GM19025 (cell line): ENCODE measurements around the gene ZMIZ1.

Source experiments
- ATAC-seq: cut with Tn5 transposase; IDR thresholded peaks from one replicate; pipeline ENCODE4 v1.9.1; 2021; ENCODE audit warnings: mild to moderate bottlenecking, low read depth, moderate library complexity; ENCODE audit not compliant: unreplicated experiment

The ZMIZ1 gene

DNA sequence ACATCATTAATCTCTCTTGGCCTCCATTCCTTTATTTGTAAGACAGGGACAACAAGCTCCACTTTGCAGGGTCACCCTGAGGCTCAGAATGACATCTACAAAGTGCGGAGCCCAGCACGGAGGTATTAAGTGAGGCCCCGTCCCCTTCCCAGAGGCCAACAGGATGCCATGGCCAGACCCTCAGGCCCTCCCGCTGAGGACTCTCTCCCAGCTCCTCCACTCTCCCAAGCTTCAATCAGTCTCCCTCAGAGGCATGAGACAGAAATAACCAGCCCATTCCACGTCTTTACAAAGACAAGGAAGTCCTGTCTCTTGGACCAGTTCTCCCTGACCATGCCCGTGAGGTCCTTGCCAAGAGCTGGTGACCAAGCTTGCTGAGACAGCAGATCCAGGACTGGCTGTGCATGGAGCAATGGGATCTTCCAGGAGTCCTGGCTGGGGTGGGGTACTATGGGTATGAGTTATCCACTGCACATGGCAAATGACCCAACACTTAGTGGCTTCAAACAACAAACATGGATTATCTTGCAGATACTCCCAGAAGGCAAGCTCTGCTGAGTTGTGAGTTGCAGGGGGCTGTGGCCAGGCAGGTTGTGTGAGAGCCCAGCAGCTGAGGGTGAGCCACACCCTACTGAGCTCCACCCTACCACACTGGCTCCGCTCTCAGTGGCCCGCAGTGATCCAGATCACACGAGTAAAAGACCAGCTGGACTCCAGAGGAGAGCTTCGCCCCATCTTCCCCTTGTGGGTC lies 274.2 kb downstream of the ZMIZ1 start:
- ATAC-seq = no peak

DNA sequence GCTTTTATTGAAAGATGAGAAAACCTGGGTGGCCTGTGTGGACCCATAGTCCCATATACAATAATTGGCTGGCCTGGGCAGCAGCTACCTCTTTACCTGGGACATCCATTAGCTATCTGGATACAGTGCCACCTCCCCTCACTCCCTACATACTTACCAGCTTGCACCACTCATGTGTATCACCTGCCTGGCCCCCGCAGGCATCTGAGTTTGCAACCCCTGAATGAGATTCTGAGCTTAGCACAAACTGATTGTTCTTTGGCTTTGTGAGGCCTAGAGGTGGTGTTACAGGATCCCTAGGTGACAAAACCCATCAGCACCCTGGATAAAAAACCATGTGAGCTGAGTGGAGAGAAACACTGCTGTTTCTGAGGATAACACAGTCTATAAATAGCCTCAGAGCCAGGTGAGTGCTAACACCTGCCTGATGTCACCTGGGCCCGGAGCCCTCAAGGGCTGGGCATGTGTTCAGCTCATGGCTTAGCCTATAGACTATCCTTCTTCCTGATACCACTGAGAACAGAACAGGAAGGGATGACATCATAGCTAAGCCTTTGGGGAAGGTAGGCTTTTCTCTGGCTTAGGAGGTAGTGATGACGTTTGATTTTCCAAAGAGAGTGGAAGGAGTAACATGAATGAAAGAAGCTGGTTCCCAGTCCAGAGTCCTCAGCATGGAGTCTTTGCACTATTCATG lies 275.9 kb downstream of the ZMIZ1 start:
- ATAC-seq = no peak

DNA sequence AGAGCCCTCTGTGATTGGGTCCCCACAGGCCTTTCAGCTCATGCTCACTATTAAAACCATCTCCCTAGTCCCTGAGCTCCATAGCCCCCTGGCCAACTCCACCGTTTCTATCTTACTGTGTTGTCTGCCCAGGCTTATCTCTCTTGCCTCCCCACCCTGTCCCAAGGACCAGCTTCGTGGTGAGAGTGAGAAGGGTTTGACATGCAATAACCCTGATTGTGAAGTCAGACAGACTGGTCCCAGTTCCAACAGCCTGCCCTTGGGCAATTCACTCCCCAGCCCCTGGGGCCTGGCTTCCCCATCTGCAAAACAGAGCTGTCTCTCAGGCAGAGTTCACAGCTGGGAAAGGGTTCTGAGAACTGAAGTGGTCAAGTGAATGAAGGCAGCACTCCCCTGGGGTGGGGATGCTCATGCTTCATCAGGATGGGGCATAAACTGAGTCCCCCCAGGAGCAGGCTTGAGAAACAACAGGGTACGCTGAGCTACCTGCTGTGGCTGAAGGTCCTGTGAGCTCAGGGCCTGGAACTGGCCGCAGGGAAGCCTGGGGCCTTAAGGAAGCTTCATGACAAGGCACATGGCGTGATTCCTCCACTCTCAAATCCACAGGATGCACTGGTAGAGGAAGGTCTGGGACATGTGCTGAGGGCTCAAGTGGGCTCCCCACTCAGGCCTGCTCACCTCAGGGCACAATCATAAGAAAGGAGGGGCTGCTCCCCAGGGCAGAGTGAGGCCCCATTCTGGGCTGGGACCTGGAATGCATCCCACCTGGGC lies 276.7 kb downstream of the ZMIZ1 start:
- no peak for ATAC-seq

GRCh38 chr10:79346012-79346340 lies 277.2 kb downstream of the ZMIZ1 start:
- ATAC-seq = no peak

DNA sequence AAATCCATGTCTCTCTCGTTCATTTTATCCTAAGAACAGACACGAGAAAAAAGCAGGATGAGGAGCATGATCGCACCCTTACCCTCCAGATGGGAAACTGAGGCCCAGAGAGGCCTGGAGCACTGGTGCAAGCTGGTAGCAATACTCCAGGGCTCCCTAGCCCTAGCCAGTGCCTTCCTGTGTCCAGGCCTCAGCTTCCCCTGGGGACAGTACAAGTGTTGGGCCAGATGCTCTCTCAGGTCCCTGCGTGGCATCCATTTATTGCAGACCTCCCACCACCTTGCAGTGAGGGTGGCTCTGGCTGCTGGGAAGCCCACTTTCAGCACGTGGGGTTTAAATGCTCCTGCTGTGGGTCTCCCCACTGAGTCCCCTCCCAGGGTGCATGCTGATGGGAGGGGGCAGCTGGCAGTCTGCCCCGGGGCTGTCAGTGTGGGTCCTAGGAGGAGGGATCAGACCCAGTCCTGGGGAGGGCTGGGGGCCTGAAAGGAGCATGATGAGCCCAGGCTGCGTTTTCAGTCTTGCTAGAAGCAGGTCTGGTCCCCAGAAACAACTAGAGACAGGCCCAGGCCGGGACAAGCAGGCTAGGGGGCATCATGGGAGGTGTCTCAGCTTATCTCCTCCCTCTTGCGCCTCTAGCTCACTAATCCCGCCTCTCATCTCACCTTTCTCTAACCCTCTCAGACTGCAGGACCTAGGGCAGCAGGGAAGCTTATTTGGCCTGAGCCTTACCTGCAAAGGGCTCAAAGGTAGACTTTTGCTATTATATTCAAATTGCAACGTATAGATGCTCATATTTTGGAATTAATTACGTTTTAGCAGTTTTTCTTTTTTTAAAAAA lies 277.8 kb downstream of the ZMIZ1 start:
- no peak for ATAC-seq

GRCh38 chr10:79347226-79347893 lies 278.6 kb downstream of the ZMIZ1 start, which contains the start of gene PPIF:
TSS of gene PPIF (plus strand) at chr10:79347469. CDS start at chr10:79347549, 80 bp downstream.
- ATAC-seq = peak; percentile 69

- peak; percentile 68 for ATAC-seq
Measured at GRCh38 chr10:79347894-79348639, 279.3 kb downstream of the ZMIZ1 start.

DNA sequence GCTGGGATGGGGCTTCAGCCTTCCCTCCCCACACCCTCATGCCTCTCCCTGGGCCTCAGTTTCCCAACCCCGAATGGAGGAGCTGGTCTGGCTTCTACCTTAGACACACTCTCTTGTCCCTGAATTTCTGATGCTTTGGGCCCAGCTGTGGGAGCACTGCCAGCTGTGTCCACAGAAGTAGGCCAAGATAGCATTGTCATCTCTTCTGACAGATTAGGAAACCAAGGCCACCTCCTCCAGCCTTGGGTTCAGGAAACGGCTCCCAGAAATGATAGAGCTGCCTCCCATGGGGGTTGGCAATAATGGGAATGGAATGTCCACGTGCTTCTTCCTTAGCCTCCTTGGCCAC lies 279.8 kb downstream of the ZMIZ1 start:
- no peak for ATAC-seq

- ATAC-seq = no peak
Measured at GRCh38 chr10:79349072-79349491, 280.3 kb downstream of the ZMIZ1 start.

DNA sequence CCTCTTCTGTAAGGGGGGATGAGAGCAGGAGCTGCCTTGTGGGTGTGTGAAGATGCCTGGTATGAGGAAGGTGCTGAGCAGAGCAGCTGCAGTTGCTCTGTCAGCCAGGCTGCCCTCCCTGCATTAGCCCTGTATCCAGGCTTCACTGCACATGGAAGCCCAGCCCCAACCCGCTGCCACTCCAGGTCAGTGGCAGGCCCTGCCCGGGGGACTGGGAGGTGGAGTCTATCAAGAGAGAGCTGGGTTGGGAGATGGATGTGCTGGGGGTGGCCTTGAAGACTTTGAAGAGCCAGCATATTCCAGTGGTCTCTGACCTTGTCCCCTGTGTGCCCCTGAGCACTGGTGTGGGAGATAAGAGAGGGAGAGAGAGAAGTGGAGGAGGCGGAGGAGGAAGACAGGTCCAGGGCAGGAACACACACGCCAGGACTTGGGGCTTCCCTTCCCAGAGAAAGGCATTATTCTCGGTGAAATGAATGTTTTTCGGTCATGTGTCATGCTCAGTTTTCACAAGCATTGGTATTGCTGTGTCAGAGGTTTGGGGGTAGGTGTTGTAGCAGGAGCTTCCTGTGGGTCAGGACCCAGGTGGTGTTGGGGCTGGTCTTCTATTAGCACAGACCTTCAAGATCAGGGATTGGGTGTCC lies 281.1 kb downstream of the ZMIZ1 start:
- ATAC-seq = no peak

DNA sequence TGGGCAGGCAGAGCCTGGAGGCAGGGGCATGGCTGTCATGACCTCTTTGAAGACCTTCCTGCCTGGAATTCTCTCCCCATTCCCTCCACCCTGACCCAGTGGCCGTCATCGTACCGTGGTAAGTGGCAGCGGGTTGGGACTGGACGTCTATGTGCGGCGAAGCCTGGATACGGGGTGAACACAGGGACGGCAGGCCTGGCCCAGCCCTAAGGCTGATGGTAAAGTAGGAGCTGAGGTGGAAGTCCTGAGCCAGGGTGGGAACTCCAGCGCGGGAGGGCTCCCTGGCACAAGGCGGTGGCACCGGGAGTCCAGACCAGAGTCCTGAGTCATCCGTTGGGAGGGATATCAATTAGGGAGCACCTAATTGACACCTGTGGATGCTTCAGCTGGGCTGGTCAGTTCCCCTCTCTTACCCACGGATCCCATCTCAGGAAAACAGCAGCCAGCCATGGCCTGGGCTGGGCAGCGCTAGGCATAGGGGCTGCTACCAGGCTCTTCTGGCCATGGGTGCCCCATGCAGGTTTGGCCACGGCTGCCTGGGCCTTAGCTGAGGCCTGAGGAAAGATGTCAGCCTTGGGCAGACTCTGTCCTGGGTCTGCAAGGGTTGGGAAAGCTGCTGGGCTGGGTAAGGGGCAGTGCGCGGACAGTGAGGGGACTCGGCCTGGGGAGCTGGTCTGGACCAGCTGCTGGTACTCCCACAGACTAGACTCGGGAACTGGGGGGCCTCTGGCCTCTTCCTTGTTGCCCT lies 281.8 kb downstream of the ZMIZ1 start:
- ATAC-seq = no peak

- no peak for ATAC-seq
Measured at GRCh38 chr10:79351332-79351731, 282.6 kb downstream of the ZMIZ1 start.

GRCh38 chr10:79352035-79352877 lies 283.5 kb downstream of the ZMIZ1 start:
- no peak for ATAC-seq

DNA sequence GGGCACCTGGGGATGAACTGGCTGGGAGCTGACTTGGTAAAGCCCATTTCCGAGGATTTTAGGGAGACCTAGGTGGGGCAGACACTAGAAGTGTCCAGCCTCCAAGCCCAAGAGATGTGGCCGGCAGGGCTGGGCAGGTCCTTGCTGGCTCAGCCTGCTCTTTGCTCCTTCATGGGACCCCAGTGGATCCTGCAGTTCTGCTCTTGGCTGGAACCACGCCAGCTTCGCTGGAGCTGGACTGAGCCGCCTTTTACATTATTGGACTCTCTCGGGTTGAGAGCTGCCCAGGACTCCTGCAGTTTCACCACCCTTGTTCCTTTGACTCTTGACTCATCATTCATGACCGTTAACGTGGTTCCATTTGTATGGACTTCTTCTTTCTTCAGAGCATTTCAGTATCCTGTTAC lies 284.2 kb downstream of the ZMIZ1 start:
- ATAC-seq = no peak

DNA sequence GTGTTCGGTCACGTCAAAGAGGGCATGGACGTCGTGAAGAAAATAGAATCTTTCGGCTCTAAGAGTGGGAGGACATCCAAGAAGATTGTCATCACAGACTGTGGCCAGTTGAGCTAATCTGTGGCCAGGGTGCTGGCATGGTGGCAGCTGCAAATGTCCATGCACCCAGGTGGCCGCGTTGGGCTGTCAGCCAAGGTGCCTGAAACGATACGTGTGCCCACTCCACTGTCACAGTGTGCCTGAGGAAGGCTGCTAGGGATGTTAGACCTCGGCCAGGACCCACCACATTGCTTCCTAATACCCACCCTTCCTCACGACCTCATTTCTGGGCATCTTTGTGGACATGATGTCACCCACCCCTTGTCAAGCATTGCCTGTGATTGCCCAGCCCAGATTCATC lies 285.0 kb downstream of the ZMIZ1 start:
- ATAC-seq = no peak

- no peak for ATAC-seq
Measured at GRCh38 chr10:79354141-79354540, 285.4 kb downstream of the ZMIZ1 start.

GRCh38 chr10:79354615-79355014 lies 285.8 kb downstream of the ZMIZ1 start:
- no peak for ATAC-seq
